GM19351 (cell line): ENCODE data around the gene RFPL4AL1.
"Not testable (repeated sequence)": the region's sequence is repeated elsewhere in the genome, so short reads cannot be mapped to it uniquely, and the experiment has no call there.

Source experiments
- ATAC-seq: cut with Tn5 transposase; IDR thresholded peaks from one replicate; pipeline ENCODE4 v1.9.1; 2021; ENCODE audit warnings: mild to moderate bottlenecking, moderate library complexity; ENCODE audit not compliant: unreplicated experiment

Gene RFPL4AL1

DNA sequence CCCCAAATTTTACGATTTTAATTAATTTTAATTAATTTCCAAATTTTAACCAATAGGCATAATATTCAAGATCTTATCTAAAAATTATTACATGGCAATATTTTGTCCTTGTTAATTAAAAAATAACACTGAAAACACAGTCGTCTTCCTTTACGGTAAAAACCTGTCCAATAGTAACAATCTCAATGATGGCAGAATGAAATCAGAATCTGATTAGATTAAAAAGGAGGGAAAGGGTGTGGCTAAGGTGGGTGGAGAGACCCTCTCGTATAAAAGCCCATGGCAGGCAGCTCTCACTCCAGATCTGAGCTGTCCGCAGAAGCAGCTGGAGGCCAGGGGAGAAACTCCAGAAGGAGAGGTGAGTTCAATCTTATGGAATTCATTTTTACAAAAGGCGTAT lies at the start of gene RFPL4AL1:
TSS of gene RFPL4AL1 (plus strand) at position 301 of the 400 bp plus-strand sequence. CDS start 2,687 bp downstream, outside the sequence.
- ATAC-seq: not testable (repeated sequence)

GRCh38 chr19:55720214-55720746 lies 48.6 kb upstream of the RFPL4AL1 start:
- ATAC-seq: no peak

GRCh38 chr19:55720801-55721200 lies 48.1 kb upstream of the RFPL4AL1 start:
- no peak for ATAC-seq

GRCh38 chr19:55723491-55723890 lies 45.4 kb upstream of the RFPL4AL1 start:
- ATAC-seq: no peak

DNA sequence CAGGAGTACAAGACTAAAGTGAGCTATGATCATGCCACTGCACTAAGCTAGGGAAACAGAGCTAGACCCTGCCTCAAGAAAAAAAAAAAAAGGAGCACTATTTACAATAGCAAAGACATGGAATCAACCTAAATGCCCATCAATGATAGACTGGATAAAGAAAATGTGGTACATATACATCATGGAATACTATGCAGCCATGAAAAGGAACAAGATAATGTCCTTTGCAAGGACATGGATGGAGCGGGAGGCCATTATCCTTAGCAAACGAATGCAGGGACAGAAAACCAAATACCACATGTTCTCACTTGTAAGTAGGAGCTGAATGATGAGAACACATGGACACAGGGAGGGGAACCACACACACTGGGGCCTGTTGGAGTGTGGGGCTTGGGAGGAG lies 38.5 kb upstream of the RFPL4AL1 start:
- not testable (repeated sequence) for ATAC-seq

DNA sequence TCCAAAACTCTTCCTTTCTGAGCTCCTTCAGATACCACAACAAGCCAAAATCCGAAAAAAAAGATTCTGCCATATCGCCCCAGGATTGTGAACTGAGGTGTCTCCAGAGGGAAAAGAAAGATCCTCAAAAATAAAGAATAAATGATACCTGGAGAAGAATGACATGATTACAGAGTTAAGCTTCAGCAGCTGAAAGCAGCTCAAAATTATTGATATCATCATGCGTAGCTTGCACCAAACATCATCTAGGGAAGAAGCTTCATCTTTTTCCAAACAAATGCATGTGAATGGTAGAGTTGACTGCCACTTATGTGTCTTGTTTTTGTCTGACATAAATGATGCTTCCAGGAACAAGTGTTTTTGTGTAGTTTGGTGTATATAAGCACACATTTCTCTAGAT lies 30.6 kb upstream of the RFPL4AL1 start, which contains the start of gene NLRP9:
TSS of gene NLRP9 (minus strand) at position 101 of the 400 bp plus-strand sequence. CDS start at position 73, 28 bp downstream.
- ATAC-seq: no peak

DNA sequence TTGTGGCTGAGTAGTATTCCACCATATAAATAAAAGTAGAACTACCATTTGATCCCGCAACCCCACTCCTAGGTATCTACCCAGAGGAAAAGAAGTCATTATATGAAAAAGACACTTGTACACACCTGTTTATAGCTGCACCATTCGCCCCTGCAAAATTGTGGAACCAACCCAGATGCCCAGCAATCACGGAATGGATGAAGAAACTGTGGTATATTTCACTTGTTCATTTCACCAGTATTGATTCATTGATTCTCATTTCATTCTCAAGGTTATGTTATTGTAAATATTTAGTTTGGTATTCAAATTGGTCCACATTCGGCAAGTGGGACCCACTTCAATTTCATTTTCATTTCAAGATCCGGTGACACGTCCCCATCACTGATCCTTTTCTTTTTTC lies 18.2 kb upstream of the RFPL4AL1 start:
- ATAC-seq: no peak

DNA sequence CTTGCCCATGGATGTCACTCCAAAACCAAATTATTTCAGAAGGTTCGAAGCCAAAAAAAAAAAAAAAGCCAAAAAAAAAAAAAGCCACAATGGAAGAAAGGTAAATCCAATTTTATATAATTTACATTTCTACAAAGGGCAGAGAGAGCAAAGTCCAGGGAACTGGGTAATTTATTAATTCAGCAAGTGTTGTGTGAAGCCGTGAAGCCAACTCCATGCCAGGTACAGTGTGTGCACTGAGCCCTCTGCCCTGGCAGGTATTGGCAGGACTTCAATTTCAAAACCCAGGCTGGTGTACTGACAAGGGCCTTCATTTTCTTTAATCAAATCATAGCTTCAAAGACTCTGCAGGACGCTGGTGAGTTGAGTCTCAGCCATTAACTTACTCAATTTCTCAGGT lies 15.5 kb upstream of the RFPL4AL1 start:
- no peak for ATAC-seq

- ATAC-seq: not testable (repeated sequence)
These were observed 12.1 kb upstream of the RFPL4AL1 start for GRCh38 chr19:55756808-55757207.

- ATAC-seq: not testable (repeated sequence)
These were observed 10.1 kb upstream of the RFPL4AL1 start, which contains the start of gene RFPL4A for GRCh38 chr19:55758797-55759196. TSS of gene RFPL4A (plus strand) at chr19:55759097. CDS start at chr19:55761801, 2,704 bp downstream.

DNA sequence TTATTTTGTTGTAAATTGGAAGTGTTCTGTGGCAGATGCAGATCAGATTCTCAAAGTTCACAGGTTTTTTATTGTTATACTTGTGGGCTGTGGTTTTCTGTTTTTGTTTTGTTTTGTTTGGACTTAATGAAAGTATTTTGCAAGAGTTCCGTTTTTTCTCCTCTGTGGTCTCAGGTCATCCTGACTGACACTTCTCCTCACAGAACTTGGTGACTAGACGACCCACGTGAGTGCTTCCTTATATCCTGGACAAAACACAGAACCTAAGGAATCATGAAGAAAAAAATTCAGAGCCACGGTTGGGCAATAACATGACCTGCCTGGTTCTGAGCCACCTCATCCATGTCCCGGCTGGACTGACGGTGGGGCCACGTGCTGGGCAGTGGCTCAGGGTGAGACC lies 2.5 kb upstream of the RFPL4AL1 start:
- ATAC-seq: no peak

DNA sequence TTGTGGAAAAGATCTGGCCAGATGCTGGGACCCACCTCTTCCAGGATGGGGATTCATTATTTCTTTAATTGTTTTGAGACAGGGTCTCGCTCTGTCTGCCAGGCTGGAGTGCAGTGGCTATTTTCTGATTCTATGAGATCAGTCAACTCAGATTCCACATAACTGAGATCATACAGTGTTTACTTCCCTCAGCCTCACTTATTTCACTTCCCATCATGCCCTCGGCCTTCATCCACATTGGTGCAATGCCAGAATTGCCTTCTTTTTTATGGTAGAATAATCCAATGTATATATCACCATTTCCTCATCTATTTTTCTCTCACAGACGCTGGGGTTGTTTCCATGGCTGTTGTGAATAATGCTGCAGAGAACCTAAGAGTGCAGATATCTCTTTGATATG lies 714 bp downstream of the RFPL4AL1 start:
- not testable (repeated sequence) for ATAC-seq

DNA sequence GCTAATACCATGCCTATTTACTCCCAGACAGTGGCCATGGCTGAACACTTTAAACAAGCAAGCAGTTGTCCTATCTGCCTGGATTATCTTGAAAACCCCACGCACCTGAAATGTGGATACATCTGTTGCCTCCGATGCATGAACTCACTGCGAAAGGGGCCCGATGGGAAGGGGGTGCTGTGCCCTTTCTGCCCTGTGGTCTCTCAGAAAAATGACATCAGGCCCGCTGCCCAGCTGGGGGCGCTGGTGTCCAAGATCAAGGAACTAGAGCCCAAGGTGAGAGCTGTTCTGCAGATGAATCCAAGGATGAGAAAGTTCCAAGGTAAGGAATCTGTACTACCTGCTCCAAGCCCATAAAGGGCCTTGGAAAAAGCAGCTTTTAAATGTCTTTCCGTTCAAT lies 8.6 kb downstream of the RFPL4AL1 start:
- ATAC-seq: no peak

DNA sequence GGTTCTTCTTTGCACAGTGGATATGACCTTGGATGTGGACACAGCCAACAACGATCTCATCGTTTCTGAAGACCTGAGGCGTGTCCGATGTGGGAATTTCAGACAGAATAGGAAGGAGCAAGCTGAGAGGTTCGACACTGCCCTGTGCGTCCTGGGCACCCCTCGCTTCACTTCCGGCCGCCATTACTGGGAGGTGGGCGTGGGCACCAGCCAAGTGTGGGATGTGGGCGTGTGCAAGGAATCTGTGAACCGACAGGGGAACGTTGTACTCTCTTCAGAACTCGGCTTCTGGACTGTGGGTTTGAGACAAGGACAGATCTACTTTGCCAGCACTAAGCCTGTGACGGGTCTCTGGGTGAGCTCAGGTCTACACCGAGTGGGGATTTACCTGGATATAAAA lies 9.4 kb downstream of the RFPL4AL1 start:
- ATAC-seq: no peak

DNA sequence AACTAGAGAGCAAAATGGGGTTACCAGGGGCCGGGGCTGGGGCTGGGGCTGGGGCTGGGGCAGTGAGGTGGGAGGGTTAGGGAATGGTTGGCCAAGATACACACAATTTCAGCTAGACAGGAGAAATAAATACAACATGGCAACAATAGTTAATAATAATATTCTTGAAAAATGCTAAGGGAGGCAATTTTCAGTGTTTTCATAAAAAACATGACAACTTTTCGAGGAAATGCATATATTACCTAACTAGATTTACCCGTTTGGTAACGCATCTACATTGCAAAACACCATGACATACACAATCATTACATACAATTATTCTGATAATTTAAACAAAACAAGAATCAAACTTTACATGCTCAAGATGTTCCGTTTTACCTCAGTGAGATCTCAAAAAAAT lies 12.2 kb downstream of the RFPL4AL1 start:
- ATAC-seq: no peak

- no peak for ATAC-seq
These were observed 26.1 kb downstream of the RFPL4AL1 start for GRCh38 chr19:55795021-55795420.

DNA sequence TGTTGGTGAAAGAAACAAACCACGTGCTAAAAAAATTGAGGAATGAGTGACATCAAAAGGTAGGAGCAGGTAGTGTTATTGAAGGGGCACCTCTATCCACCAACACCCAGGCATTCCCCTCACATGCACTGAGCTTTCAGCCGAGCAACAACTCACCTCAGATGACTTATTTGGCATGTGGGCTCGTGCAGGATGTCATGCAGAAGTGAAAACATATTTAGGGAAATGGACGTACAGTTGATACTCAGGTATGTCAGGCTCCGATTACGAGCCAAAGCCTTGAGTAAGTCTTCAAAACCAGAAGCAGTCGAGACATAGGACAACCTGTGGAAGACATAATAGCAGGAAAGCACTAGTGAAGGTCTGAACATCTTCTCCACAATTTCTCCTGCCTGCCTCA lies 32.5 kb downstream of the RFPL4AL1 start:
- ATAC-seq: no peak

DNA sequence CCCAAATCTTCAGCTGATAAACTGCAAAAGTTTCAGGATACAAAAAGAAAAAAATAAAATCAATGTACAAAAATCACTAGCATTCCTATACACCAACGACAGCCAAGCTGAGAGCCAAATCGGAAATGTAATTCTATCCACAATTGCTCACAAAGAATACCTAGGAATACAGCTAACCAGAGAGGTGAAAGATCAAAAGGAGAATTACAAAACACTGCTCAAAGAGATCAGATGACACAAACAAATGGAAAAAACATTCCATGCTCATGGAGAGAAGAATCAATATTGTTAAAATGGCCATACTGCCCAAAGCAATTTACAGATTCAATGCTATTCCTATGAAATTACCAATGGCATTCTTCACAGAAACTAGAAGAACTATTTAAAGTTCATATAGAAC lies 33.4 kb downstream of the RFPL4AL1 start:
- ATAC-seq: no peak

DNA sequence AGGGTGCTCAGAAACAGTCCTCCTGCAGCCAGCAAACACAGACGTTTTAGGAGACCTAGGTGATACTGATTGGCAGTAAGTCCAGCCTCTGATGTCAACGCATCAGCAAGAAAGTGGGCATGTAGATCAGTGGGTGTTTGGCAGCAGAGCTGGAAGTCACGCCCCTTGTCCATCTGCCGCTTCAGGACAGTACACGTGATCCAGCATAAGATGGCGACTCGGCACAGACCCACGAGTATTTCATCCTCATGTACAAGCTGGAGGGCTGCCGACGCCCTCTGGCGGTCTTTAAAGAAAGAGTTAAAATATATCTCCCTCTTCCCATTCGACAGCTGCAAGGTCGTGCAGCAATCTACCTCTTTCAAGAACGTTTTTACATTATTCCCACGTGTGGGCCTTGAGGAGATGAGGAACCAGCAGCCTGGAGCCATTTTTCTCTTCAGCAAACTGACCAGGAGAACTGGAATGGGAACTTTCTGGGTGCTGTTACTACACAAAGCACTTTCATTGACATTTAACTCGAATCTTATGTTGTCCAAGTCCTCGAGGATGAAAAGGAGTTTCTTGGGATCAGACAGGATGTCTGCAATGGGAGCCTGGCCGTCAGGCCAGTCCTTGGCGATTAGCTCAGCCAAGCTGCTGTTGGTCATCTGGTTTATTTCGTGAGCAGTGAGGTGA lies 40.6 kb downstream of the RFPL4AL1 start:
- no peak for ATAC-seq

- ATAC-seq: no peak
These were observed 42.4 kb downstream of the RFPL4AL1 start for GRCh38 chr19:55811340-55811739.

GRCh38 chr19:55812449-55812848 lies 43.5 kb downstream of the RFPL4AL1 start:
- no peak for ATAC-seq

DNA sequence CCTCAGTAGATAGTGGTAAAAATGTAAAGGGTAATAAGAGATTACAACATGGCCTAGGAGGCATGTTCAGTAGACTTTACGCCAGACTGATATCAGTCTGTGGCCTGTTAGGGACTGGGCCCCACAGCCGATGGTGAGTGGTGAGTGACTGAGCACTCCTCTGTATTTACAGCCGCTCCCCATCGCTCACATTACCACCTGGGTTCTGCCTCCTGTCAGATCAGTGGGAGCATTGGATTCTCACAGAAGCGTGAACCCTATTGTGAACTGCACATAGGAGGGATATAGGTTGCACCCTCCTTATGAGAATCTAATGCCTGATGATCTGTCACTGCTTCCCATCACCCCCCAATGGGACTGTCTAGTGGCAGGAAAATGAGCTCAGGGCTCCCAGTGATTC lies 45.0 kb downstream of the RFPL4AL1 start:
- no peak for ATAC-seq

- ATAC-seq: no peak
These were observed 51.1 kb downstream of the RFPL4AL1 start for GRCh38 chr19:55820037-55820436.
